OCI-LY3 (cell line): Measurements from ENCODE around the gene IQCH.

Source experiments
- CTCF ChIP-seq: fragments of 200-600, 300-600 bp; sonication (generic); IDR thresholded peaks from 2 replicates; pipeline ENCODE4 v1.5.1; 2014; ENCODE audit warnings: antibody characterized with exemption, low read length, low read depth
- EZH2phosphoT487 ChIP-seq: fragments of 200-600 bp; shearing (Covaris generic); IDR thresholded peaks from 2 replicates; pipeline ENCODE4 v1.6.1; 2018; ENCODE audit warnings: antibody characterized with exemption, mixed run types, low read depth

DNA sequence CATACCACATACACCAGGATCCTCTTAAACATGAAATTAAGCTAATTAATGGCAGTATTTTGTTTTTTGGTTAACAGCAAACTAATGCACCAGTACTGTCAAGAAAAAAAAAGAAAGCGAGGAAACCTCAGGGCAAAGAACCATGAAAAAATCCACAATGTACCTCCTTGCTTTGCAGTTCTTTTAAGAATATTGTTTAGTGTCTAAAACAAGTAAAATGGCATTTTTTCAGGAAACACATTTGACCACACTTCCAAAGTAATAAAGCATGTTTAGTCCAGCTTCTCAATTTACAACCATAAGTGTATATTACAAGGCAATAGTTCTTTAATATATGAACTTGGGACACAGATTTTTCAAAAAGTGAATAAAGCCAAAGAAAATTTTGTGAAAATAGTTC is 26.7 kb upstream of the IQCH start:
- TF ChIP-seq CTCF: no peak
- TF ChIP-seq EZH2phosphoT487: no peak
